ENCODE results near the gene GPD2. TPM values are rescaled to one million over a fixed set of nuclear protein-coding genes. Genes with fewer than 3 reads are reported as not detected.

Gene GPD2
- total RNA-seq, 1 experiment from 2014 or later, result 51.7 TPM

DNA sequence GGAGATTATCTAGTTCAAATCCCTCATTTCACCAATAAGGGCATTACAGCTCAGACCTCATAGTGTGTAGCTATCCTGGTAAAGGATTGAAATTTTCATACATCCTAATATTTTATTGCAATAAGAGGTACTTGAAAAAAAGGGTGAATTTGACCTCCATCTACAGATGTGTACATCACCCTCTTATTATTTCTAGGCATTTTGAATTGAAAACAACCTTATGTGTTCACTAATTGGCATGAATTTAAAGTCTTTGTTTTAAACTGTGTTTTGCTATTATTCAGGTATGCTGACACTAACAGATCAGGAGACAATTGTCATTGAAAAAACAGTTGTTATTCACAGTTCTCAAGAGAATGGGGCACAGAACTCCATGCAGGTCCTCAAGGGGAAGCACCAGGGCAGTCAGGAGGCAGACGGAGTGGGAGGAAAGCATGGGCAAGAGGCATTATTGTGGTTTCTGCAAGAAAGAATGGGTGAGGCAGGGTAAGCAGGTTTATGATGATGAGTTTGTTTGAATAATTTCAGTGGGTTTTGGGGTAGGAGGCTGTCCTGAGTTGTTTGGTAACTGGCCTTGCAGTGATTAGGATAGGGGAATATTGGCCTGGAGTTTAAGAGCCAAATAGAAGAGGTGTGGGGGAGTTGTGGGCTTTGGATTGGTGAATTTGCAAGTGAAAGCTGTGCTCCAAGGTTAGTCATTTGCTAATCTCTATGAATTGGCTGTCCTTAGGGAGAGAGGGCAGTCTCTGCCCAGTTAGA lies 194.6 kb downstream of the GPD2 start:
- Histone ChIP-seq H3K27me3 (no peaks in the 10 kb centered on the region), H3K36me3 (no peaks in the 10 kb centered on the region), H3K9me3 (no peaks in the 10 kb centered on the region), H3K4me3 (no peak overlapping the region)
- DNase-seq, result no peak

DNA sequence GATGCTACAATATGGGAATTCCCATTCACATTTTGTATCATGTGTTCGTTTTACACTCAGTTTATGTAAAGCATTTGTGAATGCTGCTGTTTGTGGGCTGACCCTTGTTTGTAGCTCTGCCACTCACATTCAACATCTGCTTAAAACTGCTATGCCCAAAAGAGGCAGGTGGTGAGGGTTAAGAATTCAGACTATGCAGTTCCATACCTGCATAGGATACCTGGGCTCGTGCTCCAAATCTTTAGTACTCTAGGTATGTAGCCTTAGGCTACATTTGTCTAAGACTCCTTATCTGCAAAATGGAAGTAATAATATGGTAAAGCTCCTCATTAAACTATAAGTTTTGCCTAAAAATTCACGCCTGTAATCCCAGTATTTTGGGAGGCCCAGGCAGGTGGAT lies 199.5 kb downstream of the GPD2 start:
- no peaks in the 10 kb centered on the region for H3K36me3 ChIP-seq
- H3K9me3 ChIP-seq, result no peaks in the 10 kb centered on the region
- H3K27me3 ChIP-seq, result no peaks in the 10 kb centered on the region
- no peak overlapping the region for H3K4me3 ChIP-seq
- DNase-seq, result no peak

Other genes with a start within 250 kb of the GPD2 start
- gene NR4A2, start 103.7 kb upstream of the GPD2 start, total RNA-seq (2014; rRNA removed; shearing (Covaris generic); ENCODE audit: low replicate concordance), result not detected in 2 replicates

Data from MG63 (cell line).